HG03103 (cell line): ENCODE data around the gene PCNA.
A peak's percentile ranks its signal among the peaks of the same experiment; 100 is the strongest.

Experiments used
- ATAC-seq: cut with Tn5 transposase; IDR thresholded peaks from one replicate; pipeline ENCODE4 v1.9.1; 2021; ENCODE audit warnings: low read depth; ENCODE audit not compliant: unreplicated experiment

Gene PCNA

DNA sequence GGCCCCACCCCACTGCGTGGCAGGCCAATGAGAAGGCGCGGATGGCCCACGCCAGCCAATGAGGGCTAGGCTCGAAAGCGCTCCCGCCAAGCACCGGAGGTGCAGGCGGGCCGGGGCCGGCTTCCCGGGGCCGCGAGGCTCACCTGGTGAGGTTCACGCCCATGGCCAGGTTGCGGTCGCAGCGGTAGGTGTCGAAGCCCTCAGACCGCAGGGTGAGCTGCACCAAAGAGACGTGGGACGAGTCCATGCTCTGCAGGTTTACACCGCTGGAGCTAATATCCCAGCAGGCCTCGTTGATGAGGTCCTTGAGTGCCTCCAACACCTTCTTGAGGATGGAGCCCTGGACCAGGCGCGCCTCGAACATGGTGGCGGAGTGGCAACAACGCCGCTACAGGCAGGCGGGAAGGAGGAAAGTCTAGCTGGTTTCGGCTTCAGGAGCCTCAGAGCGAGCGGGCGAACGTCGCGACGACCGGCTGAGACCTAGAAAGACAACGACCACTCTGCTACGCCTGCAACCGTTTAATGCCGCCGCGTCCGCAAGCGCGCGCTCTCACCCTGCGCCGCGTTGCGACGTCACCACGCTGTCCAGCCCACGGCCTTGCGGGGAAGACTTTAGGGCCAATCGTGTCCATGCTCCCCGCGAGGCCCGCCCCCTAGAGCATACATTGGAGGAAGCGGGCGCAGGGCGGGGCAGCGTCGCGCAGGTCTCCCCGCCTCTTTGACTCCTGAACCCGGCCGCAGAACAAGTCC, at the start of gene PCNA:
Gene PCNA, minus strand, starts transcription at position 524 of the 750 bp plus-strand sequence. Its CDS starts 160 bp downstream, at position 364.
- peak; percentile 95 for ATAC-seq

- ATAC-seq: no peak
These were observed 49.1 kb upstream of the PCNA start for GRCh38 chr20:5168651-5169396.

DNA sequence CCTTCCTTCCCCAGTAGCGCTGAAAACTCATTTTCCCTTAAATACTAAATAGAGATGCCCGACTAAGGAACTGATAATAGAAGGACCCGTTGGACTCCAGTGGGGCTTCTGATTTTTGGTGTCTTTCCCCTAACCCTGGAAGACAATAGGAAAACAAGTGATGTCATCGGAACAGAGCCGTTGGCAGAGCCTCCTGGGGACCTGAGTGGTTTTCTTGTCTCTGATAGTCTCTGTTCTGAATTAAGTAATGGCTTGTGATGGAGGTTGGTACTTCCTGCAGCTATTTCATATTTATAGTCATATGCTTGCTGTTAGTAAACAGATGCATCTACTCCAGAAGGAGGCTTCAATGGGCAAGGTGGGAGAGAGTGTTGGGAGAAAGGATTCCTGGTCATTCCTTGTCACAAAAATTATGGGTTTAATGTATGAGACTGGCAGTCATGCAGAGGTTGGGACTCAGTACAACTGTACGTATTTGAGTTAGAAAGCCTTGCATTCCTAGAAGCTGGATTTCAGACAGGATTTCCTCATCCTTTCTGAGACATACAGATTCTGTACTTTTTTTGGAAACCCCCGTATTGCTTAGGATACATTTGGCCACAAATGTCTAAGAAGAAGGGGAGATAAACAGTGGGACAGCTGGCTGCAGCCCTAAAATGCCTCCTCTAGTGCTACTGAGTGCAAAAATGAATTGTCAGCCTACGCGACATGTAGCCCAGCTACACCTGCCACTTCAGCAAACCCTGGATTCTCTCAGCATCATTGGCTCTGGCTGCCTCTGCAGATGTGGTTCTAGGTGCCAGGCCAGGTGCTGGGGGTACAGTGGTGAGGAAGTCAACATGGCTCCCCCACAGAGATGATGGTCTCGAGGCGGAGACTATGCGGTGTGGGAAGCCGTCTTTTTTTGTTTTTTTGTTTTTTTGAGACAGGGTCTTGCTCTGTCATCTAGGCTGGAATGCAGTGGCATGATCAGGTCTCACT, 45.2 kb upstream of the PCNA start:
- no peak for ATAC-seq

GRCh38 chr20:5161536-5162164, 41.9 kb upstream of the PCNA start:
- no peak for ATAC-seq

GRCh38 chr20:5160882-5161281, 41.1 kb upstream of the PCNA start:
- no peak for ATAC-seq

DNA sequence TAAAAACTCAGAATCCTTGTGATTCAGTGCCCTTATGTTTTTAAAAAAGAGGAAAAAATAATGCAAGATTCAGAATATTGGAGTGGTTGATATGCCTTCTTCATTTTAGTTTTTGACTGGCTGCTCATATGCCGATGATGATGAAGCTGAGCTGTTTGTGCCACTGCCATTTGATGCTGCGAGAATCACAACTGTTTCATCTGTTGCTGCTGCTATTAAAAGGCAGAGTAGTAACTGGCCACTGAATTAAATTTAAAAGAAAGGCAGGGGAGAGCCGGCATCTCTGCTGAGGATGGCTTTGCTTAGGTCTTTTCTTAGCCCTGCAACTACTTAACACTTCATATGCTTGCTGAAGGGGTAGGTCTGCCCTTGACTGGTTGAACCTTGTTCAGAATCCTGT, 40.2 kb upstream of the PCNA start:
- ATAC-seq: no peak

GRCh38 chr20:5156675-5157448, 37.1 kb upstream of the PCNA start:
- ATAC-seq: no peak

- no peak for ATAC-seq
These were observed 35.6 kb upstream of the PCNA start for GRCh38 chr20:5155404-5155803.

DNA sequence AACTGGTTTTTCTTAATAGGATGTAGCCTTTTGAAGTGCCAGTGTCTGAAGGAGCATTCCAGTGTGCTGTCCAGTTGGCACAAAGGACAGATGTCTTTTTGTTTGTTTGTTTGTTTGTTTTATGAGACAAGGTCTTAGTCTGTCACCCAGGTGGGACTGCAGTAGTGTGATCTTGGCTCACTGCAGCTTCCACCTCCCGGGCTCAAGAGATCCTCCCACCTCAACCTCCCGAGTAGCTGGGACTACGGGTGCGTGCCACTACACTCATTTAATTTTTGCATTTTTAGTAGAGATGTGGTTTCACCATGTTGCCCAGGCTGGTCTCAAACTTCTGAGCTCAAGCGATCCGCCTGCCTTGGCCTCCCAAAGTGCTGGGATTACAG, 34.8 kb upstream of the PCNA start:
- ATAC-seq: no peak

- no peak for ATAC-seq
These were observed 34.1 kb upstream of the PCNA start for GRCh38 chr20:5153612-5154542.

- ATAC-seq: no peak
These were observed 33.4 kb upstream of the PCNA start for GRCh38 chr20:5153152-5153467.

DNA sequence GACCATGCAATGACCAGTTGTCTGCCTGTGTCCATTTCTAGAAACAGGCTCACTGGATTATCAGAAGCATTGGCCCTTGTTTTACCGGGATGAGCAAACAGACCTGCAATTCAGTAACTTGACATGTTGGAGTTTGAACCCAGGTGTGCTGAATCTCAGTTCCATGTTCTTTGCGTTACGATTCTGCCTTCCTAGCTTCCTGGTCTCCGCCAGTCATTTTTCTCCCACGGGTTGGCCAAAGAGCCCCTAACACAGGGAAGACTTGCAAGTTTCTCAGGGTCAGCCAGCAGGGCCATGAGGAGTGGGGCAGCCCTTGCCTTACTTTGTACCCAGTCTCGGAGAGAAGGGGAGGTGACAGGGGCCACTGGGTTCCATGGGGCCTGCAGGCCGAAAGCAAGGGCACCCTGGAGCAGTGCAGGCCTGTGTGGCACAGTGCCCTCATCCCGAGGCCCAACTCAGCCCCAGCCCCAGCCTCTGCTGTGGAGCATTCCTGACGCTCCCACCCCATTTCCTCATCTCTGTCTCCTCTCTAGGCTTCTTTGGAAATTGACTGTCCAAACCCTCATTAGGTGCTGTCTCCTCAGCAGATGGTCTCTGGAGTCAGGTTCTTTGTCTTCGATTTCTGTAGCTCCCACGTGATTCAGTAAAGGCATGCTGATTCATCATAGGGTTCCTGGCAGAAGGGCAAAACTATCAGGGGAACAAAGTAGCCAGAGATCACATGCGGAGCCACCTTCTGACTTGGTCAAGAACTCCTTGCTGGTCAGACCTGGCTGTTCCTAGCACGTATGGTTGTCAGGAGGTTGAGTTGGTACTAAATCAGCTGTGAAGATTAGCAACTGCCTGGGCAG, 30.7 kb upstream of the PCNA start:
- ATAC-seq: no peak

- ATAC-seq: no peak
These were observed 30.1 kb upstream of the PCNA start for GRCh38 chr20:5149892-5150225.

DNA sequence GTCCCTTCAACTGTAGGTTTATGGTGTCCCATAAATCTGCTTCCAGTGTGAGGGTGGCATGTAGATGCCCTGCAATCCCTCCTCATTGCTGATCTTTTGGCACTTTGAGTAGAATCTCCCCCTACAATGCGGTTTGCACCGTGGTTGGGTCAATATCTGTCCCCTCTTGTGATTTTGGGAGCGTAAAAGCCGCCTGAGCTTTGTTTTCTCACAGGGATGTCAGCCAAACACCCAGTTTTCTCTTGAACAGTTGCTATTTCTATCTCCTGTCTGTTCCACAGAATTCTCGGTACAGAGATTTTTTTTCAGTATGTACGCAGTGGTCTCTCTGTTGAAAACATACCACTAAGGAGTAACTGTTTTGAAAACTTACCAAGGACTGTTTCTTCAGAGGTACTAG, 28.8 kb upstream of the PCNA start:
- no peak for ATAC-seq

GRCh38 chr20:5146871-5147592, 27.3 kb upstream of the PCNA start:
- ATAC-seq: no peak

DNA sequence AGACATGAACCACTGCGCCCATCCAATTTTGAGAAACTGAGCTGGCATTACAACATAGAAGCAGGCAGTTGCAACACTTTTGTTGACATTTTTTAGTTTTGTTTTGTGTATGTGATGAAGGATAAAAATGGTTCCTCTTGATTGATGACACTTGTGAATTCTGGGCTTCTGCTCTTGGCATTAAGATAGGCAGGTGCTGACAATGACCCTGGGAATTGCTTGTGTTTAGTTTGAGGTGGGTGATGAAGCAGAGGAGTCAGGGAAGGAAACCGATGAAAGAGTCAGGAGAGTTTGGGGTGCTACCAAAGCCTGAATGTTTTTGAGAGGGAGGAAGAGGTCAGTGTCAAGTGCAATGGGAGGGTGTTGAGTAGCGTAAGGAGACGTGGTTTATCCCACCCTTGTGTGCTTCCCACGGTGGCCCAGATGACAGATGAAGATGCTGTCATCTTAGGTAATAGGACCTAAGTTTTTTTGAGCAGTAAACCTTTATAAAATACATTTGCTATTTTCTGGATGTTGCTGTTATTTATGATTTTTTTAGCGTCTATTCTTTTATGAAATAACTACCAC, 26.4 kb upstream of the PCNA start:
- ATAC-seq: no peak
